OCI-LY3 (cell line): ENCODE data around the gene ANXA8L1.
"Not testable (repeated sequence)": the region's sequence is repeated elsewhere in the genome, so short reads cannot be mapped to it uniquely, and the experiment has no call there.

ENCODE experiments used
- H2AFZ ChIP-seq: fragments of 200-600, 300-600 bp; shearing (Covaris generic); 2 replicates; pipeline ENCODE4 v1.6.0; 2014; ENCODE audit warnings: antibody characterized with exemption, low read depth, low read length
- H3K27ac ChIP-seq: fragments of 200-600, 300-600 bp; sonication (generic); 2 replicates; pipeline ENCODE4 v1.5.1; 2014; ENCODE audit warnings: mild to moderate bottlenecking, low read length, moderate library complexity, mixed read lengths
- H3K27me3 ChIP-seq: fragments of 200-600, 300-600 bp; sonication (generic); 2 replicates; pipeline ENCODE4 v1.6.1; 2014; ENCODE audit warnings: low read depth, low read length, mixed read lengths
- H3K36me3 ChIP-seq: fragments of 200-600, 300-600 bp; sonication (generic); replicated peaks from 2 replicates; pipeline ENCODE3; 2014; ENCODE audit warnings: low read depth, low read length, mixed read lengths
- H3K4me1 ChIP-seq: fragments of 300-600, 200-600 bp; sonication (generic); 2 replicates; pipeline ENCODE4 v1.6.1; 2014; ENCODE audit warnings: low read length, mixed read lengths
- H3K4me2 ChIP-seq: fragments of 200-600, 300-600 bp; sonication (generic); 2 replicates; pipeline ENCODE4 v1.6.1; 2014; ENCODE audit warnings: low read length, mixed read lengths
- H3K4me3 ChIP-seq: fragments of 300-600, 200-600 bp; sonication (generic); 2 replicates; pipeline ENCODE4 v1.5.1; 2014; ENCODE audit warnings: antibody characterized with exemption, mild to moderate bottlenecking, low read length, moderate library complexity
- H3K79me2 ChIP-seq: fragments of 300-600, 200-600 bp; shearing (Covaris generic); 2 replicates; pipeline ENCODE4 v1.6.1; 2014; ENCODE audit warnings: mild to moderate bottlenecking, low read length, mixed read lengths
- H3K9ac ChIP-seq: fragments of 300-600, 200-600 bp; shearing (Covaris generic); 2 replicates; pipeline ENCODE4 v1.6.0; 2014; ENCODE audit warnings: mild to moderate bottlenecking, low read length, moderate library complexity
- H3K9me3 ChIP-seq: fragments of 200-600, 300-600 bp; shearing (Covaris generic); 2 replicates; pipeline ENCODE4 v1.6.1; 2014; ENCODE audit warnings: low read length, mixed read lengths; ENCODE audit not compliant: insufficient read depth
- H4K20me1 ChIP-seq: fragments of 200-600, 300-600 bp; sonication (generic); 2 replicates; pipeline ENCODE4 v1.6.1; 2016; ENCODE audit warnings: low read length, mixed read lengths; ENCODE audit not compliant: insufficient read depth
- CTCF ChIP-seq: fragments of 200-600, 300-600 bp; sonication (generic); IDR thresholded peaks from 2 replicates; pipeline ENCODE4 v1.5.1; 2014; ENCODE audit warnings: antibody characterized with exemption, low read length, low read depth
- EZH2phosphoT487 ChIP-seq: fragments of 200-600 bp; shearing (Covaris generic); IDR thresholded peaks from 2 replicates; pipeline ENCODE4 v1.6.1; 2018; ENCODE audit warnings: antibody characterized with exemption, mixed run types, low read depth

ANXA8L1 gene

GRCh38 chr10:46375406-46375805 is at the start of gene ANXA8L1:
Gene ANXA8L1, plus strand, starts transcription at chr10:46375776. Its CDS starts 76 bp downstream, at chr10:46375852.
- H3K4me2 ChIP-seq, H2AFZ ChIP-seq, H3K9me3 ChIP-seq, H3K4me1 ChIP-seq, H3K79me2 ChIP-seq, H3K27ac ChIP-seq, H3K36me3 ChIP-seq, H3K9ac ChIP-seq, H3K4me3 ChIP-seq, H4K20me1 ChIP-seq, H3K27me3 ChIP-seq: not testable (repeated sequence)

- TF ChIP-seq EZH2phosphoT487: no peak
- TF ChIP-seq CTCF: no peak
- Histone ChIP-seq H3K4me2 (no peak overlapping the region), H3K4me1 (no peaks in the 10 kb centered on the region), H4K20me1 (no peaks in the 10 kb centered on the region), H3K36me3 (no peaks in the 10 kb centered on the region), H3K27me3 (no peaks in the 10 kb centered on the region), H2AFZ (no peak overlapping the region), H3K9ac (no peak overlapping the region), H3K4me3 (no peak overlapping the region), H3K79me2 (no peaks in the 10 kb centered on the region), H3K27ac (no peak overlapping the region), H3K9me3 (no peaks in the 10 kb centered on the region)
These were observed 49.5 kb upstream of the ANXA8L1 start for GRCh38 chr10:46326066-46326465.

GRCh38 chr10:46326971-46327370 is 48.6 kb upstream of the ANXA8L1 start:
- TF ChIP-seq CTCF: no peak
- TF ChIP-seq EZH2phosphoT487: no peak

GRCh38 chr10:46327685-46328084 is 47.9 kb upstream of the ANXA8L1 start:
- H3K79me2 ChIP-seq: no peaks in the 10 kb centered on the region
- no peaks in the 10 kb centered on the region for H3K27me3 ChIP-seq
- no peaks in the 10 kb centered on the region for H4K20me1 ChIP-seq
- no peak overlapping the region for H2AFZ ChIP-seq
- TF ChIP-seq EZH2phosphoT487: no peak
- no peak for TF ChIP-seq CTCF
- H3K9ac ChIP-seq: no peak overlapping the region
- H3K4me1 ChIP-seq: no peaks in the 10 kb centered on the region
- H3K27ac ChIP-seq: no peak overlapping the region
- no peaks in the 10 kb centered on the region for H3K9me3 ChIP-seq
- H3K4me2 ChIP-seq: no peak overlapping the region
- no peaks in the 10 kb centered on the region for H3K36me3 ChIP-seq
- H3K4me3 ChIP-seq: no peak overlapping the region

More at GRCh38 chr10:46326971-46327370, 48.6 kb upstream of the ANXA8L1 start:
- Histone ChIP-seq H3K27ac (no peak overlapping the region), H3K9me3 (no peaks in the 10 kb centered on the region), H3K9ac (no peak overlapping the region), H3K27me3 (no peaks in the 10 kb centered on the region), H3K36me3 (no peaks in the 10 kb centered on the region), H3K4me1 (no peaks in the 10 kb centered on the region), H3K4me2 (no peak overlapping the region), H3K79me2 (no peaks in the 10 kb centered on the region), H4K20me1 (no peaks in the 10 kb centered on the region), H2AFZ (no peak overlapping the region), H3K4me3 (no peak overlapping the region)
